Lung (tissue), 12 donors: ENCODE data around the gene GFY. TPM values are rescaled to one million over a fixed set of nuclear protein-coding genes. Genes with fewer than 3 reads are reported as not detected.

Source experiments
- ATAC-seq: fragments of 200-7000 bp; cut with Tn5 transposase; one replicate; pipeline ENCODE4 v1.9.1; 2020; ENCODE audit warnings: moderate number of reproducible peaks; ENCODE audit not compliant: insufficient read depth, low FRiP score
- DNase-seq, 3 donors: peaks; one replicate each; pipeline ENCODE4 v3.0.0-alpha.2; 2013 to 2017
- H3K27ac ChIP-seq, 2 donors: one replicate each; pipeline ENCODE4 v1.5.1; 2013; ENCODE audit warnings: mild to moderate bottlenecking in 2 of 2, moderate library complexity in 2 of 2, control low read depth in 1 of 2, inconsistent platforms in 1 of 2, low read depth in 1 of 2, low read length in 1 of 2
- H3K27me3 ChIP-seq, 3 donors: one replicate each; pipeline ENCODE4 v1.5.1; 2013; ENCODE audit warnings: low read length in 2 of 3; ENCODE audit not compliant: control insufficient read depth in 3 of 3, insufficient read depth in 3 of 3
- H3K36me3 ChIP-seq, 4 donors: one replicate each; pipeline ENCODE4 v1.5.1; 2013; ENCODE audit warnings: low read length in 4 of 4, mild to moderate bottlenecking in 1 of 4, moderate library complexity in 1 of 4; ENCODE audit not compliant: control insufficient read depth in 4 of 4, insufficient read depth in 4 of 4
- H3K4me1 ChIP-seq, 5 donors: one replicate each; pipeline ENCODE4 v1.5.1; 2013; ENCODE audit warnings: low read length in 5 of 5, mild to moderate bottlenecking in 2 of 5, moderate library complexity in 1 of 5; ENCODE audit not compliant: control insufficient read depth in 5 of 5, insufficient read depth in 5 of 5
- H3K4me3 ChIP-seq: one replicate; pipeline ENCODE4 v1.5.1; 2013; ENCODE audit warnings: mild to moderate bottlenecking, control low read depth, moderate library complexity
- H3K9ac ChIP-seq, 2 donors: one replicate each; pipeline ENCODE4 v1.5.1; 2013; ENCODE audit warnings: low read length in 2 of 2, control low read depth in 1 of 2; ENCODE audit not compliant: insufficient read depth in 1 of 2
- H3K9me3 ChIP-seq, 4 donors: one replicate each; pipeline ENCODE4 v1.5.1; 2013; ENCODE audit warnings: low read length in 3 of 4, mild to moderate bottlenecking in 1 of 4, moderate library complexity in 1 of 4; ENCODE audit not compliant: control insufficient read depth in 4 of 4, insufficient read depth in 3 of 4
- WGBS, 2 donors: extraction: QIAGEN DNeasy Blood & Tissue Kit; methylation state at CpG; one replicate each; pipeline ENCODE4 v1.1.7; 2013; 5-methylcytosine and 5-hydroxymethylcytosine counted together
- polyA plus RNA-seq, 2 donors: library from polyadenylated mRNA; stranded (reverse); fragments of 200-250 nt; gene quantifications; one replicate each; pipeline ENCODE4 v1.2.1, GENCODE V29; 2013
- total RNA-seq, 2 donors: library from RNA; depleted of rRNA in 1 of 2; stranded (reverse); fragments of >200 nt in 1 of 2; gene quantifications; one replicate each; pipeline ENCODE4 v1.2.1, GENCODE V29; 2014 to 2021
- TF ChIP-seq, protein P1 (sequence below): IDR thresholded peaks from 2 replicates; pipeline ENCODE4 v1.5.1; 2012; ENCODE audit warnings: mild to moderate bottlenecking; ENCODE audit errors: control extremely low read depth, extremely low read depth
- donor health status: control.
- donor health status: control.
- donor health status: Bipolar disorder and iron deficiency.
- donor health status: healthy.
- donor health status: DM: yes; HTN: yes; CAD: no.

Gene GFY
- total and polyA plus RNA-seq, 4 donors: not detected

DNA sequence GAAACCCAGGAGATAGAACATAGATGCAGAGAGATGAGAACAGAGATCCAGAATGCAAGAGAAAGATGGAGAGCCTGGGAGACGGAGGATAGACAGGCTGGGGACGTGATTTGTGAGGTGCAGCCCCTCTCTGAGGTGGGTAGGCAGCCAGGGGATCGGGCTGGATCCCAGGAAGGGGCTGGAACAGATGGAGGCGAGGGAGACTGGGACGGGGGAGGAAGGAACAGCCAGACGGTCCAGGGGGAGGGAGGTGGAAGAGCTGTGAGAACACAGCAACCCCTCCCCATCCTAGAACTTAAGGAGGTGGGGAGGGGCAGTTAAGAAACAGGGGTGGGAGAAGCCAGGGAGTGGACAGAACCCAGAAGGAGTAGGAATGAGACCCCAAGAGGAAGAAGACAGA, 13.1 kb downstream of the GFY start:
- peaks cover 0 to 5% (median 0%) of the 10 kb centered on the region in 5 donors for H3K4me1 ChIP-seq
- peaks cover 0 to 3% (median 0%) of the 10 kb centered on the region in 4 donors for H3K9me3 ChIP-seq
- WGBS, 2 donors: 5 to 14% methylated on average over 6 of the region's 6 CpGs
- H3K9ac ChIP-seq: no peak overlapping the region
- DNase-seq: no peak
- ATAC-seq: no peak
- H3K4me3 ChIP-seq: no peak overlapping the region
- TF ChIP-seq, protein P1, sequence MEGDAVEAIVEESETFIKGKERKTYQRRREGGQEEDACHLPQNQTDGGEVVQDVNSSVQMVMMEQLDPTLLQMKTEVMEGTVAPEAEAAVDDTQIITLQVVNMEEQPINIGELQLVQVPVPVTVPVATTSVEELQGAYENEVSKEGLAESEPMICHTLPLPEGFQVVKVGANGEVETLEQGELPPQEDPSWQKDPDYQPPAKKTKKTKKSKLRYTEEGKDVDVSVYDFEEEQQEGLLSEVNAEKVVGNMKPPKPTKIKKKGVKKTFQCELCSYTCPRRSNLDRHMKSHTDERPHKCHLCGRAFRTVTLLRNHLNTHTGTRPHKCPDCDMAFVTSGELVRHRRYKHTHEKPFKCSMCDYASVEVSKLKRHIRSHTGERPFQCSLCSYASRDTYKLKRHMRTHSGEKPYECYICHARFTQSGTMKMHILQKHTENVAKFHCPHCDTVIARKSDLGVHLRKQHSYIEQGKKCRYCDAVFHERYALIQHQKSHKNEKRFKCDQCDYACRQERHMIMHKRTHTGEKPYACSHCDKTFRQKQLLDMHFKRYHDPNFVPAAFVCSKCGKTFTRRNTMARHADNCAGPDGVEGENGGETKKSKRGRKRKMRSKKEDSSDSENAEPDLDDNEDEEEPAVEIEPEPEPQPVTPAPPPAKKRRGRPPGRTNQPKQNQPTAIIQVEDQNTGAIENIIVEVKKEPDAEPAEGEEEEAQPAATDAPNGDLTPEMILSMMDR: no peak
- no peaks in the 10 kb centered on the region for H3K36me3 ChIP-seq
- H3K27ac ChIP-seq: no peak overlapping the region
- H3K27me3 ChIP-seq: peaks cover 4 to 92% (median 79%) of the 10 kb centered on the region in 3 donors

GRCh38 chr19:49439836-49440235, 14.6 kb downstream of the GFY start:
- WGBS, 2 donors: 58 to 61% methylated on average over 5 to 6 of the region's 6 CpGs
- TF ChIP-seq, protein P1: no peak
- peaks cover 0 to 5% (median 0%) of the 10 kb centered on the region in 5 donors for H3K4me1 ChIP-seq
- H3K27me3 ChIP-seq: peaks cover 4 to 76% (median 69%) of the 10 kb centered on the region in 3 donors
- H3K27ac ChIP-seq: no peak overlapping the region
- H3K4me3 ChIP-seq: no peak overlapping the region
- DNase-seq (no peak), ATAC-seq (no peak)
- no peak overlapping the region for H3K9ac ChIP-seq
- peaks cover 0 to 3% (median 0%) of the 10 kb centered on the region in 4 donors for H3K9me3 ChIP-seq
- no peaks in the 10 kb centered on the region for H3K36me3 ChIP-seq

- H3K4me3 ChIP-seq: no peak overlapping the region
- no peaks in the 10 kb centered on the region for H3K36me3 ChIP-seq
- TF ChIP-seq, protein P1: no peak
- DNase-seq (no peak), ATAC-seq (no peak)
- H3K9ac ChIP-seq: no peak overlapping the region
- H3K27me3 ChIP-seq: peaks cover 0 to 68% (median 63%) of the 10 kb centered on the region in 3 donors
- H3K9me3 ChIP-seq: peaks cover 0 to 3% (median 0%) of the 10 kb centered on the region in 4 donors
- 33 to 38% methylated on average over 19 of the region's 19 CpGs for WGBS, 2 donors
- no peak overlapping the region for H3K27ac ChIP-seq
- H3K4me1 ChIP-seq: peaks cover 0 to 5% (median 0%) of the 10 kb centered on the region in 5 donors
Observed at GRCh38 chr19:49440439-49441209, 15.4 kb downstream of the GFY start.
